OCI-M1 (cell line): Measurements from ENCODE around the gene ATIC.
"Not testable (repeated sequence)": the region's sequence is repeated elsewhere in the genome, so short reads cannot be mapped to it uniquely, and the experiment has no call there.

Source experiments
- DNase-seq: peaks from one replicate; lab custom pipeline; 2025; lab: John Stamatoyannopoulos, UW

Gene ATIC

GRCh38 chr2:215315301-215315700, 3.4 kb downstream of the ATIC start:
- DNase-seq = no peak

- no peak for DNase-seq
These were observed 4.5 kb downstream of the ATIC start for GRCh38 chr2:215316336-215316735.

- DNase-seq = no peak
These were observed 7.6 kb downstream of the ATIC start for GRCh38 chr2:215319500-215319899.

DNA sequence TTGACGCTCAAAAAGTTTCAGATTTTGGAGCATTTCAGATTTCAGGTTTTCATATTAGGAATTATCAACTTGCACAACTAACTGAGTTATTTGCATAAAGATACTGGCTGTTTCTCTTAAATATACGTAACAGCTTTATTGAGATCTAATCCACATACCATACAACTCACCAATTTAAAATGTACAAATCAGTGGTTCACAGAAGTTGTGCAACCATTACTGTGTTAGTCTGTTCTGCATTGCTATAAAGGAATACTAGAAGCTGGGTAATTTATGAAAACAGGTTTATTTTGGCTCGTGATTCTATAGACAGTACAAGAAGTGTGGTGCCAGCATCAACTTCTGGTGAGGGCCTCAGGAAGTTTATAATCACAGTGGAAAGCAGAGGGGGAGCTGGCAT, 8.2 kb downstream of the ATIC start:
- no peak for DNase-seq

DNA sequence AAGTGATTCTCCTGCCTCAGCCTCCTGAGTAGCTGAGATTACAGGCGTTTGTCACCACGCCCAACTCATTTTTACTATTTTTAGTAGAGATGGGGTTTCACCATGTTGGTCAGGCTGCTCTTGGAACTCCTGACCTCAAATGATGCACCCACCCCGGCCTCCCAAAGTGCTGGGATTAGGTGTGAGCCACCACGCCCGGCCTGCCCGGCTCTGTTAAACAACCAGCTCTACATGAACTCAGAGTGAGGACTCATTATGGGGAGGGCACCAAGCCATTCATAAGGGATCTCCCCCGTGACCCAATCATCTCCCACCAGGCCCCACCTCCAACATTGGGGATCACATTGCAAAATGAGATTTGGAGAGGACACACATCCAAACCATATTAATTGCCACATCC, 8.8 kb downstream of the ATIC start:
- no peak for DNase-seq

DNA sequence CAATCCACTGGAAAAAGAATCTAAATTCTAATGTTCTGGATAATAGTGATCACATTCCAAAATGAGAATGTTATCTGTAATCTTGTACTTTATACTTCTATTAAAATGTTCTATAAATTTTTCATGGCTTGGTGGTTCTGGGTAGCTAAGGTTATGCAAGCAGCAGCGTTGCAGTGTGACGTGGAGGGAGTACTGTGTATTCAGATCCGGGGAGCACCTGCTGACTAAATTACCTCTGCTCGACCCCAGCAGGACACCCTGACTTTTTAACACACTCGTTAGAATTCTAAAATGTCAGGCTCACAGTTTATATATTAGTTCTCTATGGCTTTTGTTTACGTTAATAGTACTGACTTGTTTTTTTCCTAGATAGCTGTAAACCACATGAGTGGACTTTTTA, 13.0 kb downstream of the ATIC start:
- no peak for DNase-seq

GRCh38 chr2:215328066-215328465, 16.2 kb downstream of the ATIC start:
- no peak for DNase-seq

DNA sequence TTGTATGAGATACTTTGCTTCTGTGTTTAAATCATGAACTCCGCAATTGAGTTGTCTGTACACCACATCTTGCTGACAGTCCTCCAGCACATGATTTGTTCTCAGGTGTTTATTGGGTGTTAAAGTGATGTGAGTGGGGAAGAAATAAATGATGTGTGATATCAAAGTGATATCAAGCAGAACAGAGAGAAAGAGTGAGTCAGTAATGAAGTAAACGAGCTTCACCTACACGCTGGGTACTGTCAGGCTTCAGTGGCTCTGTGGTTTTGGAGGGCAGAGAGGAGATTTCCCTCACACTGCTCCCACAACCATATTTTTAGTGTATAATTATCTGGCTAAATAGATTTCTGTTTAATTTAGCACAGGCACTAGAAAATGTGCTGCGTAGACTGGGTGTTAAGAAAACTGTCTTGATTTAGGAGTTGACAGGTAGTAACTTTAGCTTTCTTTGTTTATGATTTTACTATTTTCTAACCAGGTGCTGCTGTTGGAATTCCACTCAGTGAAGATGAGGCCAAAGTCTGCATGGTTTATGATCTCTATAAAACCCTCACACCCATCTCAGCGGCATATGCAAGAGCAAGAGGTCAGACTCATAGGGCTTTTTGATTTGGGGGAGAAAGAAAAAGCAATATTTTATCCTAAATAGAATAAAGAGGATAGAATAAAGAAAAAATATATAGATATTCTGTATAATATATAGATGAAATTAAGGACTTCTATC, 21.2 kb downstream of the ATIC start:
- no peak for DNase-seq

DNA sequence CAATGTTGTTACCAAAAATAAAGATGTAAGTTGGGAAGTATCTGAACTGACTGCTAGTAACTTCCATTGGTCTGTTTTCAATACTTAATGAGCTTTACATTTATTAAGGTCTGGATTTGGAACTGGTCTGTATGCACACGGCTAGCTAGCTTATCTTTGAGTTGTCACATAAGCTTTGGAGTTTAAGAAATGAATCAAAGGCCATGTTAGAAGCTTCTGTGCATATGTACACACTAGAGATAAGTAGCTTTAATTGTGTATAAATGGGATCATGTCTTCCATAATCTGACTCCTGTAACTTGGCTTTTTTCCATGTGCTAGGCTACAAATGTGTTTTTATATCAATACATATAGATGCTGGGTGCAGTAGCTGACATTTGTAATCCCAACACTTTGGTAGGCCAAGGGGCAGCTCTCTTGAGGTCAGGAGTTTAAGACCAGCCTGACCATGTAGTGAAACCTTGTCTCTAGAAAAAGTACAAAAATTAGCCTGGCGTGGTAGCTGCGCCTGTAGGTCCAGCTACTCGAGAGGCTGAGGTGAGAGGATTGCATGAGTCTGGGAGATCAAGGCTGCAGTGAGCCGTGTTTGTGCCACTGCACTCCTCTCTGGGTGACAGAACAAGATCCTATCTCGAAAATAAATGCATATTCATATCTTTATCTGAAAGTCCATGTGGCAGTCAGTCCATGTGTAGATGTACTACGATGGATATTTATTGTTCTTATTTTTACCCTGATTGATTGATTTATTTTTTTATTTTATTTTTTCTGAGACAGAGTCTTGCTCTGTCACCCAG, 27.2 kb downstream of the ATIC start:
- DNase-seq = no peak

DNA sequence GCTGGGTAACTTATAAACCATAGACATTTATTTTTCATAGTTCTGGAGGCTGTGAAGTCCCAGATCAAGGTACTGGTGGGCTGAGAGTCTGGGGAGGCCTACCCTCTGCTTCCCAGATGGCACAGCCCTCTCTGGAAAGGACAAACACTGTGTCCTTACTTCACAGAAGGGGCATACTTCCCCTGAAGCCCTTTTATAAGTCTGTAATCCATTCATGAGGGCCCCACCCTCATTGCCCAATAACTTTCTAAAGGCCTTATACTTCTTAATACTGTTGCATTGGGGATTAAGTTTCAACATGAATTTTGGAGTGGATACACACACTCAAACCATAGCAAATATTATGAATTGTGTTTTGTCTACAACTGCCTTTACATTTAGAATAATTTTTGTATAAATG, 36.0 kb downstream of the ATIC start:
- DNase-seq = no peak

DNA sequence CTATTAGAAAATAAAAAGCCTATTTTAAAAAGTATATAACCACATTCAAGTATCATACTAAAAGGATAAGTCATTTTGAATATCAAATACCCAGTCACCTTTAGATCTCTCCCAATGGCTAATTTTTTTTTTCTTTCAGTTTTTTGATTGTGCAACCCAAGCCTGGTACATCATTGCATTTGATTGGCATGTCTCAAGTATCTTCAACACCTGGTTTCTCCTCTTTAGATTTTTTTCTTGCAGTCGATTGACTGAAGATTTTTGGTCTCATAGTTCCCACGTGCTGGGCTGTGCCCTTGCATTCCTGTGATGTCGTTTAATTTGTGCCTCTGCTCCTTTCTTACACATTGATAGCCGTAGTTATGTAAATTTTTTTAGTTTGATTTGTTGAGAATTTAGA, 40.7 kb downstream of the ATIC start:
- no peak for DNase-seq

DNA sequence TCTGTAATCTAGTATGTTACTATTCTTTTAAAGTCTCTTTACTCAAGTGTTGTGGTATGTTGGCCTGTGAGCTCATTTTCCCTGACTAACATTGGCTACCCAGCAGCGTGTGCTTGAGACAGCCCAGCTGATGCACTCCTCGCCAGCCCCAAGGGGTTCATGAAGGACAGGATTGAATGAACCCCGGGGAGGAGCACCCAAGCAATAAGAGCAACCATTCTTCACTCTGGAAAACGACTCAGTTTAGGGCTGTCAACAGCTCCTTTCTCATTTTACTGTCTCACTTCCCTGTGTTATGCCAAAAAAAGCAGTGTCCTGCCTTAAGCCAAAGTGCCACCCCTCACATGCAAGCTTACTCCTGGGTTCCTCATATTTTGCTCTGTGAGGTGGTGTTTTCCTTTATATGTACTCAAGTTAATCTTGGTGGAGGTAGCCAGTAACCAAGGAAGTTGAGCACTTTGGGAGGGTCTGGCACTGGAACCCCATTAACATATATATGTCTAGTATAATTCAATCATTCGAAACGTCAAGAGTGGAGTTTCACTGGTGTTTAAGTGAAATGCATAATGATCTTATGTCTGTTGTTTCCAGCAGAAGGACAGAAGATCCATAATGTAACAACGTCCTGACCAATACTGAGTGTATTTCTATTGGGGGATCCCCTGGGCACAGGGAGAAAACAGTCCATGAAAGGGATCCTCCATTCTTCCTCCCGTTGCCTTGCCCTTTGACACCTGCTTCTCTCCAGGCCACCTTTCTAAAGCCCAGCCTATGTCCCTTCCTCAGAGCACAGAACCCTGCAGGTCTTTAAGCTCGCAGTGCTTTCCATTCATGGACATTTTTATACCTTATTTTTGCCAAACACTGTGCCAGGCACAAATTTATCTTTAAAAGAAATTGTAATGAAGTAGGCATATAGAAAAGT, 43.2 kb downstream of the ATIC start:
- DNase-seq = no peak

- no peak for DNase-seq
These were observed 43.9 kb downstream of the ATIC start for GRCh38 chr2:215355801-215356200.

GRCh38 chr2:215356334-215356947, 44.6 kb downstream of the ATIC start:
- DNase-seq = no peak

DNA sequence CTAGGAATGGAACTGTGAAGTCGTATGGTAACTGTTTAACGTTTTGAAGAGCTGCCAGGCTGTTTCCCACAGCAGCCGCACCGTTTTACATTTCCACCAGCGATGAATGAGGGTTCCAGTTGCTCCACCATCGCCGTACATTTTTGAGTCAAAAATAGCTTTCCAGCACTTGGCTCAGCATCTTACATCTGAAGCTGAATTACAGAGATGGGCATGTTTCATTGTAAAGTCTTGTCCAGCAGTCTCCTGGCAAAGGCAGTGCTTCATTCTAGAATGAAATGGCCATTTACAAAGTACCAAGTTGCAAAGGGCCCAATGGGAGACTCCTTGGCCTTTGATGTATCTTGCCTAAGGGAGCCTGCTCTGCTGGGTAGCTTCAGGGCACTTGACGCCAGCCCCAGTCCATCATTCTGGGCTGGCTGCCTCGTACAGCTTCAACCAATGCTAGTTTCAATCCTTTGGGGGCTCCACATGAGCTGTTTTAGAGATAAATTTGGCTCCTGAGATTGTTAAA, 45.1 kb downstream of the ATIC start:
- DNase-seq = no peak

- DNase-seq = no peak
These were observed 45.8 kb downstream of the ATIC start for GRCh38 chr2:215357660-215358059.

GRCh38 chr2:215358312-215358845, 46.5 kb downstream of the ATIC start:
- DNase-seq = no peak

DNA sequence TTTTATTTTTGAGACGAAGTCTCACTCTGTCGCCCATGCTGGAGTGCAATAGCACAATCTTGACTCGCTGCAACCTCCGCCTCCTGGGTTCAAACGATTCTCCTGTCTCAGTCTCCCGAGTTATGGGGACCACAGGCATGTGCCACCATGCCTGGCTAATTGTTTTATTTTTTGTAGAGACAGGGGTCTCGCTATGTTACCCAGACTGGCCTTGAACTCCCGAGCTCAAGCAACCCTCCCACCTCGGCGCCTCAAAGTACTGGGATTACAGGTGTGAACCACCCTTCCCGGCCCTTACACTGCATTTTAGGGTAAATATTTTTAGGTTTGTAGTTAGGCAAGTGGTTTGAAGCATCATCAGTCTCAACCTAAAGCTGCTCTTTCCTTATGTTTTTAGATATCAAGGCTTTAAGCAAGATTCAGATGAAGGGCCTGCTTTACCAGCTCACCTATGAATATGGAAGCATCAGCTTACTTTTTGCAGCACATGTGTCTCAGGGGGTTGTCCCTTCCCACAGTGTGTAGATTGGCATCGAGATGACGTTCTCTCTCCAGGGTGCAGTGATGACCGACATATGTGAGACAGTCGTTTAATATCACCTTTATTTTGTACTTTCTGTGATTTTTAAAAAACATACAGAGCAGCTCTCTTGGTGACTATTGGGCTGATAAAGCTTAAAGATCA, 47.2 kb downstream of the ATIC start:
- no peak for DNase-seq

DNA sequence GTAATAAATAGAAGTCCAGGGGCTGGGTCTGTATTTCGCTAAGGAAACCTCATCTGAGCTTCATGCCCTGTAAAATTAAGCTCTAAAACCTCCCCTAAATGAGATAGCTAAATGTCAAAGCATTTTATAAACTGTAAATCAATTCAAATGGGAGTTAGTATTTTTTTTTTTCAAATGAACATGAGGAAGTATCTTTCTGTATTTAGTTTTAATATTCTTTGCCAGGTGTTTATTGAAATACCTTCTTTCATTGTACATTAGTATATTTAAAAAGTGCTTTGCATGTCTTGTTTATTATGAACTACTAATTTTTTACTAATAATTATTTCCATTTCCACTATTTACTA, 47.7 kb downstream of the ATIC start:
- no peak for DNase-seq

DNA sequence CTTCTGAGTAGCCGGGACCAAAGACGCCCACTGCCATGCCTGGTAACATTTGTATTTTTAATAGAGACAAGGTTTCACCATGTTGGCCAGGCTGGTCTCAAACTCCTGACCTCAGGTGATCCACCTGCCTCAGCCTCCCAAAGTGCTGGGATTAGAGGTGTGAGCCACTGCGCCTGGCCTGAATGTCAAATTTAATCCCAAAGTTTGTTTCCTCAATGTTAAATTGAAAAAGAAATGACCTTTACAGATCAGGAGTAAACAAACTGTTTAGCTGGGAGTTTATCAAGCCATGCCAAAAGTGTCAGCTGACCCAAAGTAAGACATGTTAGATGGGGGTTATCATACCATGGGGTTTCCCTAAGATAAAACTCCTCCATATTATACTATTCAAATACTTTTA, 48.2 kb downstream of the ATIC start:
- DNase-seq = not testable (repeated sequence)

GRCh38 chr2:215360596-215360995, 48.7 kb downstream of the ATIC start:
- DNase-seq = no peak
